GM21576 (cell line): ENCODE measurements around the gene FDPS.

Experiments used
- ATAC-seq: cut with Tn5 transposase; IDR thresholded peaks from one replicate; pipeline ENCODE4 v1.9.1; 2021; ENCODE audit warnings: mild to moderate bottlenecking, moderate library complexity; ENCODE audit not compliant: unreplicated experiment

The FDPS gene

DNA sequence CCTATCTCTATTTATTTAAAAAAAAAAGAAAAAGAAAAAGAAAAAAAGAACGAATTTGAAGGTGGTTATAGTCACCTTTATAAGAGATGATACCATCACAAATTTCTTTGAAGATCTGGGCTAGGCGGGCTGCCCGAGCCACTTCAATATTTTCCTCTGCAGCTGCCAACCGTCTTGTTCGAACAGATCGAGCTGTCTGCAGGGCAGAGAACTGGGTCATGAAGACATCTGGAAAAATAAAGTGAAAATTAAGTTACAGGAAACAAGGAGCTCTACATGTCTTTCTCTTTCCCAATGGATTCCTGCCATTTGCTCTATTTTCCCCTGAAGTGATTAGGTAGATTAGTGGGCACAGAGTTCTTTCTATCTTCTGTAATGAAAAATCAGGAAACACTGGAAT lies 44.0 kb downstream of the FDPS start:
- ATAC-seq = no peak

DNA sequence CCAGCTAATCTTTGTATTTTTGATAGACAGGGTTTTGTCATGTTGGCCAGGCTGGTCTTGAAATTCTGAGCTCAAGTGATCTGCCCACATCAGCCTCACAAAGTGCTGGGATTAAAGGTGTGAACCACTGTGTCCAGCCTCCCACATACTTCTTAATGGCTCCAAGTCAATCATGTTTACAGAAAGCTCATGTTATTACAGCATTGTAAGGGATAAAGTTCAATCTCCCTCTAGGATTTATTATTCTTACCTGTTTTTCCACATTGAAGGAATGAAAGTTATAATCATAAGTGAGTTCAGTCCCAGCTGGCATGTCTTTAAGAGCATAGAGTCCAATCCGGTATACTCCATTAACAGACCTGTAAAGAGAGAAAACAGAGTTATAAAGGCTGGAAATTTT lies 51.4 kb downstream of the FDPS start:
- no peak for ATAC-seq
